ENCODE results near the gene PINK1. TPM values are rescaled to one million over a fixed set of nuclear protein-coding genes. Genes with fewer than 3 reads are reported as not detected.

Gene PINK1
- 250 TPM for total RNA-seq
- long read RNA-seq, transcript PINK1-201 (8 exons, 2,660 nt), result major isoform, 1,296 of 1,526 reads
- long read RNA-seq, transcript PINK1-202 (4 exons, 1,658 nt), result minor isoform, 6 of 1,526 reads
- long read RNA-seq, partial matches to known transcripts, result 170 of 1,526 reads
- long read RNA-seq, other reads (novel, unspliced or antisense), result 54 of 1,526 reads

GRCh38 chr1:20633190-20634064 lies at the start of gene PINK1:
Gene PINK1 (plus strand): TSS chr1:20633458. CDS start chr1:20633549, 91 bp downstream.
- Histone ChIP-seq H3K9me3 (replicated peaks) (no peaks in the 10 kb centered on the region), H3K27me3 (ENCODE audit: low read depth) (no peaks in the 10 kb centered on the region), H3K36me3 (peaks cover 22% of the 10 kb centered on the region), H3K27ac (replicated peaks) (peak within 1 kb of the TSS; percentile 100), H3K4me1 (peaks cover 41% of the 10 kb centered on the region), H3K4me3 (peak within 1 kb of the TSS; percentile 100)
- intact Hi-C loops (cut with micrococcal nuclease), result loop anchor here (5.0 kb wide), 1 partner anchor 56 kb away; no protein-coding TSS in a partner anchor
- TF ChIP-seq CTCF (IDR thresholded peaks at IDR 0.05; ENCODE audit: borderline replicate concordance), result peak; percentile 99
- DNase-seq, result peak; percentile 77

- TF ChIP-seq CTCF (IDR thresholded peaks at IDR 0.05; ENCODE audit: borderline replicate concordance), result no peak
- Histone ChIP-seq H3K27ac (replicated peaks) (no peak overlapping the region), H3K36me3 (no peaks in the 10 kb centered on the region), H3K9me3 (replicated peaks) (no peaks in the 10 kb centered on the region), H3K27me3 (ENCODE audit: low read depth) (peaks cover 39% of the 10 kb centered on the region), H3K4me1 (peaks cover 14% of the 10 kb centered on the region), H3K4me3 (no peak overlapping the region)
- DNase-seq, result no peak
- intact Hi-C loops (cut with micrococcal nuclease), result no loop called here
Measured at GRCh38 chr1:20584890-20585289, 48.4 kb upstream of the PINK1 start.

GRCh38 chr1:20586953-20587660 lies 46.2 kb upstream of the PINK1 start:
- no peaks in the 10 kb centered on the region for H3K36me3 ChIP-seq
- H3K27me3 ChIP-seq (ENCODE audit: low read depth), result peaks cover 60% of the 10 kb centered on the region
- TF ChIP-seq CTCF (IDR thresholded peaks at IDR 0.05; ENCODE audit: borderline replicate concordance), result no peak
- no peaks in the 10 kb centered on the region for H3K9me3 ChIP-seq (replicated peaks)
- no peak overlapping the region for H3K4me3 ChIP-seq
- DNase-seq, result no peak
- peak overlapping the region; percentile 36 for H3K27ac ChIP-seq (replicated peaks)
- intact Hi-C loops (cut with micrococcal nuclease), result no loop called here
- H3K4me1 ChIP-seq, result peaks cover 18% of the 10 kb centered on the region

- no peak for TF ChIP-seq CTCF (IDR thresholded peaks at IDR 0.05; ENCODE audit: borderline replicate concordance)
- Histone ChIP-seq H3K4me3 (no peak overlapping the region), H3K4me1 (peaks cover 18% of the 10 kb centered on the region), H3K36me3 (no peaks in the 10 kb centered on the region), H3K9me3 (replicated peaks) (no peaks in the 10 kb centered on the region), H3K27ac (replicated peaks) (peak overlapping the region; percentile 36), H3K27me3 (ENCODE audit: low read depth) (peaks cover 66% of the 10 kb centered on the region)
- no peak for DNase-seq
- intact Hi-C loops (cut with micrococcal nuclease), result no loop called here
Measured at GRCh38 chr1:20587661-20588053, 45.6 kb upstream of the PINK1 start.

- Histone ChIP-seq H3K4me1 (peaks cover 18% of the 10 kb centered on the region), H3K36me3 (no peaks in the 10 kb centered on the region), H3K4me3 (peak within 1 kb of the TSS; percentile 58), H3K9me3 (replicated peaks) (no peaks in the 10 kb centered on the region), H3K27me3 (ENCODE audit: low read depth) (peaks cover 76% of the 10 kb centered on the region), H3K27ac (replicated peaks) (peak within 1 kb of the TSS; percentile 79)
- intact Hi-C loops (cut with micrococcal nuclease), result no loop called here
- peak; percentile 25 for DNase-seq
- no peak for TF ChIP-seq CTCF (IDR thresholded peaks at IDR 0.05; ENCODE audit: borderline replicate concordance)
Measured at GRCh38 chr1:20588634-20589225, 44.5 kb upstream of the PINK1 start, which contains the start of gene CDA. Gene CDA (plus strand): TSS chr1:20589097. CDS start chr1:20589130, 33 bp downstream.
